GM21528 (cell line): ENCODE measurements around the gene PXYLP1.
"Not testable (repeated sequence)": the region's sequence is repeated elsewhere in the genome, so short reads cannot be mapped to it uniquely, and the experiment has no call there.

ENCODE experiments used
- ATAC-seq: cut with Tn5 transposase; IDR thresholded peaks from one replicate; pipeline ENCODE4 v1.9.1; 2021; ENCODE audit warnings: mild to moderate bottlenecking, moderate library complexity; ENCODE audit not compliant: unreplicated experiment, low FRiP score

PXYLP1 gene

DNA sequence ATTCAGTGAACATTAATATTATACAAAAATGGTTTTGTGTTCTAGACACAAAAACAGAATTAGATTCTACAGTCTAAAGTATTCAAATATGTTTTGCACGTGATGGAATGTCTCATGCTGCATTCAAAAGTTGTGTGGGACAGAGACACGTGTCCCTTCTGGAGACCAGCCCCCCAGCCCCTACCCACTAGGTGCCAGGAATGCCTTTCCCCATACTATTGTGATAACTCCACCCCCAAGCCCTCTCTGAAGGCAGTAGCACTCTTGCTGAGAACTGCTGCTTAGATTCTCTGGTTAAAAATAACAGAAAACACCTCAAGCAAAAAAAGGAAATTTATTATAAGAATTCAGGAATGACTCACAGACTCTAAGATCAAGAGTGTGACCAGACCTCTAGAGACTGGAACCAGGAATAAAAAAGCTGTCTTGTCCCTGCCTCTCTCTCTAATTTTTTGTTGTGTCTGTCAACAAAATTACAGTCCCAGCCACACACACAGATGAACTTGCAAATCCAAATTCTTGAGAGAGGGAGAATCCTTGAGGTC, 57.7 kb downstream of the PXYLP1 start:
- ATAC-seq = no peak

DNA sequence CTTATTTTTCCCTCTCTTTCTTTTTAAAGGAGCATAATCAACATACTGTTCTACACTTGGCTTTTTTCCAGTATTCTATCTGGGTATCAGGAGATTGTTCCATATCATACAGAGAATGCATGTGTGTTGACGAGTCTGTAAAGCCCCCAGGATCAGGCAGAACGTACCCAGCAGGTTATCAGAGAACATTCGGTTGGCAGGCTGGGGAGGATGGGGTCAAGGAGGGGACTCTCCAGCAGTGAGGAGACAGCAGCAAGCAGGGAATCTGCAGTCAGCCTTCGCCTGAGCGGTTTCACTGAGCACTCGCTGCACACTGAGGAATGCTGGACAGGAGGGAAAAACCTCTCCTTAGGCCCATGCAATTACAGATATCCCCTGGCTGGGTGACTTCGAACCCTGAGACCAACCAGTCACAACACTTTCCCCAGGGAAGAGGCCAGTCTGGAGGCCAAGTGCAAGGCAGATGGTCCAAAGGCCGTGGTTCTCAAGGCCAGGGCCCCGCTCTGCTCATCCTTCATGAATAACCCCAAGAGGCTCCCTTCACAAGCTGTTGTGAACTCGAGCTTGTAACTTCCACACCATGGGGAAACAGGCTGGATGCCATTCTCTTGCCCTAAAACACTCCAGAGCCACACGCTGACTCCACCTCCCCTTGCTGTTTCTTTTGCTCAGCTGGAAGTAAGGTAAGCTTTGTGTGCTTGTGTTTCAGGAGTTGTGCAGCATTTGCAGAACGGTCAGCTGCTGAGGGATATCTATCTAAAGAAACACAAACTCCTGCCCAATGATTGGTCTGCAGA, 60.1 kb downstream of the PXYLP1 start:
- ATAC-seq = no peak

DNA sequence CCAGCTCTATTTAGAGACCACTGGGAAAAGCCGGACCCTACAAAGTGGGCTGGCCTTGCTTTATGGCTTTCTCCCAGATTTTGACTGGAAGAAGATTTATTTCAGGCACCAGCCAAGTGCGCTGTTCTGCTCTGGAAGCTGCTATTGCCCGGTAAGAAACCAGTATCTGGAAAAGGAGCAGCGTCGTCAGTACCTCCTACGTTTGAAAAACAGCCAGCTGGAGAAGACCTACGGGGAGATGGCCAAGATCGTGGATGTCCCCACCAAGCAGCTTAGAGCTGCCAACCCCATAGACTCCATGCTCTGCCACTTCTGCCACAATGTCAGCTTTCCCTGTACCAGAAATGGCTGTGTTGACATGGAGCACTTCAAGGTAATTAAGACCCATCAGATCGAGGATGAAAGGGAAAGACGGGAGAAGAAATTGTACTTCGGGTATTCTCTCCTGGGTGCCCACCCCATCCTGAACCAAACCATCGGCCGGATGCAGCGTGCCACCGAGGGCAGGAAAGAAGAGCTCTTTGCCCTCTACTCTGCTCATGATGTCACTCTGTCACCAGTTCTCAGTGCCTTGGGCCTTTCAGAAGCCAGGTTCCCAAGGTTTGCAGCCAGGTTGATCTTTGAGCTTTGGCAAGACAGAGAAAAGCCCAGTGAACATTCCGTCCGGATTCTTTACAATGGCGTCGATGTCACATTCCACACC, 60.9 kb downstream of the PXYLP1 start:
- no peak for ATAC-seq

DNA sequence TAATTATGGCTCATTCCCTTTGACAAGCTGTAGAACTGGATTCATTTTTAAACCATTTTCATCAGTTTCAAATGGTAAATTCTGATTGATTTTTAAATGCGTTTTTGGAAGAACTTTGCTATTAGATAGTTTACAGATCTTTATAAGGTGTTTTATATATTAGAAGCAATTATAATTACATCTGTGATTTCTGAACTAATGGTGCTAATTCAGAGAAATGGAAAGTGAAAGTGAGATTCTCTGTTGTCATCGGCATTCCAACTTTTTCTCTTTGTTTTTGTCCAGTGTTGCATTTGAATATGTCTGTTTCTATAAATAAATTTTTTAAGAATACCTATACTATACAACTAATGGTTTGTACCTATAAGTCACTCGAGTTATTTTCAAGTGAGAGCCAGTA, 62.7 kb downstream of the PXYLP1 start:
- no peak for ATAC-seq

- ATAC-seq = no peak
These were observed 63.2 kb downstream of the PXYLP1 start for GRCh38 chr3:141294848-141295247.

GRCh38 chr3:141300426-141300825, 68.8 kb downstream of the PXYLP1 start:
- ATAC-seq = not testable (repeated sequence)

GRCh38 chr3:141302364-141303141, 70.9 kb downstream of the PXYLP1 start:
- ATAC-seq = no peak

DNA sequence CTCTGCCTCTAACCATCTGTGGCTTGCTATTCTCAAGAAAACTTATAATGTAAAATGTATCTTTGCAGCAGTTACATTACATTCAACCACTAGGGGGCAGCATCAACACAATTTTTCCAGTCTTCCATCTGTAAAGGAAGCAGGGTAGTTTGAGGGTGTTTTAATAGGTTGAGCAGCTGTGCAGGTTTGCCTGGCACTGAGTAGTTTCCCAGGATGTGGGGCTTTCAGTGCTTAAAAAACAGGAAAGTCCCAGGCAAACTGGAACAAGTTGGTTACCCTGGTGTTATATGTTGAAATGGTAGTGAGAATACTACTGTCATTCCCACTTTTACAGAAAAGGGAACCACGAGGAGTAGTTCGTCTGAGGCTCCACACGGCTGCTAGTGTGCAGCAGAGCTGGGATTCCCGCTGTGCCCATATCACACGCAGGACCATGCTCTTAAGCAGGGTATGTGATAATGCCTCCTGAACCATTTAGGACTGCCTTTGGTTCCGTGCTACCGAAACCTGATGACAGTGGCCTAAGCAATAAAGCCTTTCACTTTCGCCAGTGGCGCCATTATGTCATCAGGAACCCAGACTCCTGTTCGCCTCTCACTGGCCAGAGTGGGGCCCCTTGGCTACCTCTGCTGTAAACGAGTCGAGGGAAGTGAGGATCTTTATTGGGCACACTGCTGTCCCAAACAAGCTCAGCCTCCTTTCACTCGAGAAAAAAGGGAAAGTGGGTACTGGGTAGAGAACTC, 72.0 kb downstream of the PXYLP1 start:
- no peak for ATAC-seq

DNA sequence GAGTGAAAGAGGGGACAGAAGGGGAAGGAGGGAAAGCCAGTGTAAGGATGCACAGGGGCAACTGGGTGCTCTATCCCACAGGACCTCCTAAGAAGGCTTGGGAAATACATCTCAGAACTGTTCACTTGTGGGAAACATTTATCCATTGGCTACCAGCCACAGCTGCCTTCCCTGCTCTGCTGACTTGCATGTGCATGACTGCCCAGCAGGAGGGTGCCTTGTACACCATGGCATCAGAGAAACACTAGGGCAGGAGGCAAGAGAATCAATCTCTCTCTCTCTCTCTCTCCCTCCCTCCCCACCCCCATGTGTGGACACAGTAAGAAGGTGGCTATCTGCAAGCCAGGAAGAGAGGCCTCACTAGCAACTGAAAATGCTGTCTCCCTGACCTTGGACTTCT, 73.8 kb downstream of the PXYLP1 start:
- ATAC-seq = no peak

GRCh38 chr3:141306276-141306675, 74.7 kb downstream of the PXYLP1 start:
- no peak for ATAC-seq

GRCh38 chr3:141306922-141307321, 75.3 kb downstream of the PXYLP1 start:
- ATAC-seq = no peak

DNA sequence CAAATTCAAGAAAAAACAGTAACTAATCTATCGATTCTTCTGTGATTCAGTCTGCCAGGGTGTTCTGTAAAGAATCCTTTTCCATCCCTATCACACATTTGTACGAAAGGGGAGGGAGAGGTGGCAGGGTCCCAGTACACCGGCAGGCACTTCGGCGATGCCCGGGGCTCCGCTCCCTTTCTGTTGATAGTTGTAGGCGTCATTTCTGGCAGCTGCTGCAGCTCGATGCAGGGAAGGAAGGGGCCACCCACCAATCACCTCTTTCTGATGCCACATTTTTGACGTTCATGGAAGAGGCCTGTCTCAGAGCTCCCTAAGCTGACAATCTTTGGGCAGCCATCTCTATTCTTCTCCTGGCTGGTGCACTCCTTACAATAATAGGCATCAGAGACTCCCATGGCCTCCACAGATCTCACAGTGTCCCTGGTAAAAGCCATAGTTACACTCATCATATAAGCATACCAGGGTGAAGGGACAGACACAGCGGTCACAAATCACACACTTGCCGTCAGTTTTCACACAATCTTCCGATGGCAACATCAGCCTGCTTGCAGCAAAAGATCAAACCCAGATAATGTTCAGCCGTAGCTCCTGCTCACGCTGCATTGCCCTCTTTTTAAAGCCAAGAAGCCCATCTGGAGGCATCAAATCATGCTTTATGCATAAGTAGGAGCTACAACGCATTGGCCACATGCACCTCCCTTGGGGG, 75.9 kb downstream of the PXYLP1 start:
- no peak for ATAC-seq

GRCh38 chr3:141308588-141309218, 77.1 kb downstream of the PXYLP1 start:
- ATAC-seq = no peak

- ATAC-seq = no peak
These were observed 79.5 kb downstream of the PXYLP1 start for GRCh38 chr3:141311170-141311495.

- ATAC-seq = peak; percentile 99
These were observed 80.1 kb downstream of the PXYLP1 start for GRCh38 chr3:141311496-141312353.

DNA sequence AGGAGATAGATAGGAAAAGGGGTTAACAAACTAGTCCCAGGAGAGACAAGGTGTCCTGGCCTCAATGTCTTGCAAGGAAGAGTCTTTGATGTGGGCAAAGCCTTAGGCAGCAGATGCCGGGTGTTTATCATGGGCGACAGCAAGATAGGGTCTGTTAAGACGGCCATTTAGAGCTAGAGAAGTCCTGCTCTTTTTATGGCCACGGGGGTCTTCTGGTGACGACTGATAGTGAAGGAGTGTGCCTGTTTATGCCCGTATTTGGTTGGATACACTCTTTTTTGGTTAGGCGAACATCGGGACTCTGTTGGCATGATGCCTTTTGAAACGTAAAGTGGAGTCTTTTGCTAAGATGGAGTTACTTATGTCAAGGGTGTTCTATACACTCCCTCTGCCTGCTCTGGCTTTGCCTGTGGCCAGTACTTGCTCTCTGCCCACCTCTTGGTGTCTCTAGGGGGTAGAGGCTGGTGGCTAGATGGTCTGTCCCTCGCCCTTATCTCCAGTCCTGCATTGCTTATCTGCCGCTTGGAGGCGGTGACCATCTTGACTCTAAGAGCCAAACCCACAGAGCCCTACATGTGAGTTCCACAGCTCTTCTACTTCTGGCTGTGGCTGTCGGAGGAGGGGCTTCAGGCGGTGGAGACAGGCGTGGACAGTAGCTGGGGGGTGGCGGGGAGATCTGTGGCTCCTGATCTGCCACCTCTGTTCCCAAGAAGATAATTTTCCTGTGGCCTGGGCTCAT, 80.9 kb downstream of the PXYLP1 start:
- no peak for ATAC-seq

DNA sequence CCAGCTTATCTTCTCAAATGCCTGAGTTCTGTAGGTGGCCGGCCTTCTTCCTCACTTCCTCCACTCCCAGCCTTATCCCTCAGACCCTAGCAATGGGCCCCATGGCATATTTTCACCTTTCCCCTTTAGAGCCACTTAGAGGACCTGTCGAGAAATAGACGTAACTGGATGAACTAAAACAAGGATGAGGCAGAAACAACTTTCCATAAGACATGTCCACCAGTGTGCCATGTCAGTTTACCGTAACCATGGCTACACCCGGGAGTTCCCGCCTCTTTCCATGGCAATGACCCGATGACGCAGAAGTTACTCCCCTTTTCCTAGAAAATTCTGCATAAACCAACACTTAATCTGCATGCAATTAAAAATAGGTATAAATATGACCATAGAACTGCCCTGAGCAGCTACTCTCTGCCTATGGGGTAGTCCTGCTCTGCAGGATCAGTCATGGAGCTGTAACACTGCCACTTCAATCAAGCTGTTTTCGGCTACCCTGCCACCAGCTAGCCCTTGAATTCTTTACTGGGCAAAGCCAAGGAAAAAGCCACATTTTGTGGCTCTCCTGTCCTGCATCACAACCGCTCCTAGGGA, 81.6 kb downstream of the PXYLP1 start:
- ATAC-seq = no peak
